RPMI8226 (cell line): ENCODE data around the gene PLCL1.

Experiments
- DNase-seq: peaks from one replicate; pipeline ENCODE4 v3.0.0-alpha.2; 2015

PLCL1 gene

GRCh38 chr2:197964720-197965119, 160.3 kb downstream of the PLCL1 start:
- no peak for DNase-seq

DNA sequence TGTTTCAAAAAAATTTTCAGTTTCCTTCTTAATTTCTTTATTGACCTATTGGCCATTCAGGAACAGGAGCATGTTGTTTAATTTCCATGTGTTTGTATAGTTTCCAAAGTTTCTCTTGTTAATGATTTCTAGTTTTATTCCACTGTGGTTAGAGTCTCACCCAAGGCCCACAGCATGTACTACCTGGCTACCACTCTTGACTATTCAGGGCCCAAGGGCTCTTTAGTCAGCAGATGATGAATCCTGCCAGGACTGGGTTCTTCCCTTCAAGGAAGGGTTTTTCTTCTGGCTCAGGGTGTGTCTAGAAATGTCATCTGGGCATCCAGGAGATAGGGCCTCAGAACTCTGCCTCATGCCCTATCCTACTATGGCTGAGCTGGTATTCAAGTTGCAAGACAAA, 161.4 kb downstream of the PLCL1 start:
- no peak for DNase-seq

- no peak for DNase-seq
Measured at GRCh38 chr2:197969391-197969893, 165.0 kb downstream of the PLCL1 start.

DNA sequence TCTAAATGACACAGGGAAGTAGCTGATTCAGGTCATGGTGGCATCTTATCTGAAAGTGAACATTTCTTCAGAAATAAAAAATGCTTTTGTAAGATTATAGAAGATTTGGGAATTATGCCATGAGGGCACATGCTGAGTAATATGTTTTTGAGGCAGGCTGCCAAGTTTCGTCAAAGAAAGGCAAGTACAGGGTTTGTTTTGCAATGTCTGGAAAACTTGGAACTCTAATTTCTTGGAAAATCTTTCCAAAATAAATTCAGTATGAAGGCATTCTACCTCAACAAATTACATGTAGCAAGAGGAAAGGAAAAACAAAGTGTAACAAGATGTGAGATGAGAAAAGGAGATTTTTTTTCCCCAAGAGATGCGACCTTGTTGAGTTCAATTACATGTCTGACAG, 167.7 kb downstream of the PLCL1 start:
- peak; percentile 54 for DNase-seq

DNA sequence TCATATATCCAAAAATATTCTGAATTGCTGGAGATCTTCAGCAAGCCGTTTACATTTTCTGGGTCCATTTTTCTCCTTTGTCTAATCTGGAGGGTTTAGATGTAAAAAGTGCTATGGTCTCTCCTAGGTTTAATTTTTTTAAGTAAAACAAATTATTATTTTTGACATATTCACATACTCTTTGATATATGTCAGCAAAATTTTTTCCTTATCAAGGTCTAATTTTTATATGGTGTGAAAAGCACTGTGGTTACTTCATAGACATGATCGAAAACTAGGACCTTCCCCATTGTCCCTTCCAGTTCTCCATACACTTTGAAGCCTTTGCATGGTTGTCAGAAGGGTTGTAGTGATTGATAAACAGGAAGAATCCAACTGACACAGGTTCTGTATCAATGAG, 168.2 kb downstream of the PLCL1 start:
- no peak for DNase-seq

GRCh38 chr2:197973772-197974171, 169.4 kb downstream of the PLCL1 start:
- DNase-seq = no peak

DNA sequence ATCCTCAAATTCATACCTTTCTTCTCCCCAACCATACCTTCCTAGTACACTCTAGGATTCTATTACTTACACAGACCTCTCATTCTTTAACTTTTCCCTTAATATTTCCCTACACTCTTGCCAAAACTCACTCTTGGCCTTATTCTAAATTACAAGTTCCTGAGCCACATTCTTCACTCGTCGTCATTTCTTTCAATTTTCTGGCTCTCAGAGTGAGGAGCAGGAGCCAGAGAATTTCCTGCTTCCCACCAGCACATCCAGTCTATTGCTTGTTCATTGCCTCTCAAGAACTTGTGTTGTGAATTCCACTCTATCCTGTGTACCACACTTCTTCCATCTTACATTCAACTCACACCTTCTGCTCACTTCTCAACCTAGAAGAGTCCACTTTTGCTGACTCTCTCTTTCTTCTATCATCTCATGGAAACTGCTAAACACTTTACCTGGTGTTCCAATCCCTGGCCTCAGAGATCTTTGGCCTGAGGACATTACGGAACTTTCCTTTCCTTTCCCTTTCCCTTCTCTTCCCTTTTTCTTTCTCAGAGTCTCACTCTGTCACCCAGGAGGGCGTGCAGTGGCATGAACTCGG, 171.6 kb downstream of the PLCL1 start:
- DNase-seq = no peak

DNA sequence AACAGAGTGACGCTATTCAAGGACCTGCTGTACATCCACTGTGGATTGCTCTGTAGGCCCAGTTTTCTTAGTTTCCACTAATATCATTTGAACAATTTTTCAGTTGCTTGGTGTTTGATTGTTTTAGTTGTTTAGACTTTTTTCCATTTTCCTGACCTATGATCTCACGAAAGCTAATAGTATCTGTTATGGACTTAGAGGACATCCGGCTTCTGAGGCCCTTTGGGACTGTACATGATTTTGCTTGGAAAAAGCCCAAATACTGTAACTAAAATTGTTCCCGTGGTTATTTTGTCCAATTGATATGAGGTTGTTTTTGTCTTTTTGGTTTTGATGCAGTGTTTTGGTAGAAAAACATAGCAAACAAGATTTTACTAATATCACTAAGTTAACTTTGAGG, 174.6 kb downstream of the PLCL1 start:
- DNase-seq = no peak

DNA sequence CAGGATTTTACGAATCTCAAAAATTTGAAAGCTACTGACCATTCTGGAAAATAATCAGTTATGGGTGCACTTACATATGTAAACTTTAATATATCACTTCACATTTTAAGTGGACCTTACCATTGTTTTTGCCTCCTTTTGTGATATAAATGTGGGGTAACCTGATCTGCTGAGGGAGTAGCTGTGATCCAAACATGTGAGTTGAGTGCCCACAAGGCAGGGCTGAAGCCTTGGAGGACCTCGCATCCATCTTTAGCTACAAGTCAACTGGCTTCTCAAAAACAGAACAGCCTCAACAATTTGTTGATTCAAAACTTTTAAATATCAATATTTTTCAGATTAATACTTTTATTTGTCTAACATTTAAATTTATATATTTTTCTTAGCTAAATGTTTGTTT, 178.2 kb downstream of the PLCL1 start:
- DNase-seq = no peak

DNA sequence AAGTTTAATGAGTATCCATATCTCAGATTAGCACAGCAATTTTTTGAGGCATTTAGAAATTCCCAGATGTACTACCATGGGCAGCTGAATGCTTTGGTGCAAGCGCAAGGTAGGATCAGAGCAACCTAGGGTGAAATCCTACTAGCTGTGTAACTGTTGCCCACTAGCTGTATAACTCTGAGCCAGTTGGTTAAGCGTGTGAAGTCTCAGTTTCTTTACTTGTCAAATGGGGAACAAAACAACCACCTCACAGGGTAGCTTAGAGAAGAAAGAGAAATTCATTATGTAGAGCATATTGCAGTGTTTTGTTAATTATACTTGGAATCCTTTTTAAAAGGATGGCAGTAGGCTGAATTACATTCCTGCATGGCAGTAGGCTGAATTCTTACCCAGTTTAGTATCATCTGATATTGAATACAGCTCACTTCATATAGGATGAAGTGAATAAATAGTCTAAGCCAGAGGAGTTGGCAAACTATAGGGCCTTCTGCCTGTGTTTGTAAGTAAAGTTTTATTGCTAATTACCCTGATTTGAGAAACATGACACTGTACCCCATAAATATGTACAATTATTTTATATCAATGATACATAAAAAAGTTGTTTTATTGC, 180.7 kb downstream of the PLCL1 start:
- no peak for DNase-seq

DNA sequence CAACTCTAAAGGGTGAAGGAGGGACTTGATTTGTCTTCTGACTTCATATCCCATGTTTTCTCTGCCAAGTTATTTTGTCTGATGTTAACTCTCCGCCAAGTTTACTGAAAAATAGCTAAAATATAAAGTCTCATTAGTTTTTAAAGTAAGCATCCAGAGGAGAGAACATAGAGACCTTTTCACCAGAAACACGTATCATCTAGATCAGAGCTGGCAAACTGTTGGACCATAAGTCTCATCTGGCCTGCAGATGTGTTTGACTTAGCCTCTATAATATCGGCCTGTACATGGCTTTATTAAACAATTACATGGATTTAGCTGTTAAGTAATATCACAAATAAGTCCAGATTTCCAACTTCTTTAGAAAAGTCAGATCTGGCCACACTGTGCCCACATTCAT, 182.6 kb downstream of the PLCL1 start:
- no peak for DNase-seq

- DNase-seq = no peak
Measured at GRCh38 chr2:197990356-197990755, 186.0 kb downstream of the PLCL1 start.

- DNase-seq = no peak
Measured at GRCh38 chr2:197992482-197993133, 188.2 kb downstream of the PLCL1 start.

DNA sequence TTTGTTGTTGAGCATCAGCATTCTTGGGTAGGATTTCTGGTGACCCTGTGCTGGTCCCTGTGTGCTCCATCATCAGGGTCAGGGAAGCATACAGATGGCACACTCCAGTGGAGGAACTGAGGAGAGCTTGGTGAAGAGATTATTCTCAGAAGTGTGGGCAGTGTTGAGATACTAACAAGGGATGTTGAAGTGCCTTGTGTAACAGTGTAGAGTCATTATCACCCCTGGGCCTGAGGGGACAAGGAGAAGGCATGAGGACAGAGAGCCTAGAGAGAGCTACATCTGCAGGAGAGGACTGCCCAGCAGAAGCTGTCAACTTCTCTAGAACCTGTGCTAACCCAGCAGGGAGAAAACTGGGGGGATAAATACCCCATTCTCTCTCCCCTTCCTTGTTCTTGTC, 189.0 kb downstream of the PLCL1 start:
- DNase-seq = no peak

DNA sequence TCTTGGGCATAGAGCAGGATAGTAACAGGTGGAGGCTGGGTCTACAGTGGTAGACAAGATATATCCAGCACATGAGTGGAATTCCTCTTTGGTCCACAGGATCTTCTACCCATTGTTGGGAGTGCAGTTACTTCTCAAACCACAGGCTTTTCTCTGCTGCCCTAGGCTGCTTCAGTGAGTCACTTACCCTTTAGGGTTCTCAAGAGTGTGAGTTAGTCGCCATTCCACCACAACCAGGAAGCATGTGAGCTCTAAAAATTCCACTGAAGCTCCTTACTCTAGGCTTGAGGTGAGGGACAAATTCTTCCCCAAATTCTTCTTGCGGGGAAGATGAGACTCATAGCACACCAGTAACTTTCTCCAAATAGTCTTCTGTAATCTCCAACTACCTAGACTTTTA, 189.4 kb downstream of the PLCL1 start:
- no peak for DNase-seq

DNA sequence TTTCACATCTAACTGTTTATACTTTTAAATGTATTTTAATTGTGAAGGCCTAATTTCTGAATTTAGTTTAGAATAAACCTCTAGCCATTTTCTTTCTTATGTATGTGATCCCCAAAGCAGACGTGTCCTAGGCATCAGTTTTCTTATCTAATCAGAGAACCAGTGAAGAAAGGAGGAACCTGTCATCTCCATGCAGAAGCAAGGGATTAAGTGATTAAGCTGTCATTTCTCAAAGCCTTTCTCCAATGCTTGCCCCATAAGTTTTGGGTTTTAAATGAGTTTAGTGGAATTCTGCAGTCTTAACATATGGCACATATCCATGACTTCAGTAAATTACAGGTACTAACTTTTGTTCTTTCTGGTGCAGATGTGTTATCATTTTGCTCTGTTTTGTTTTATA, 190.4 kb downstream of the PLCL1 start:
- no peak for DNase-seq

- no peak for DNase-seq
Measured at GRCh38 chr2:197996583-197996982, 192.2 kb downstream of the PLCL1 start.

- no peak for DNase-seq
Measured at GRCh38 chr2:197997083-197997541, 192.7 kb downstream of the PLCL1 start.

- DNase-seq = no peak
Measured at GRCh38 chr2:197998702-197999101, 194.3 kb downstream of the PLCL1 start.

DNA sequence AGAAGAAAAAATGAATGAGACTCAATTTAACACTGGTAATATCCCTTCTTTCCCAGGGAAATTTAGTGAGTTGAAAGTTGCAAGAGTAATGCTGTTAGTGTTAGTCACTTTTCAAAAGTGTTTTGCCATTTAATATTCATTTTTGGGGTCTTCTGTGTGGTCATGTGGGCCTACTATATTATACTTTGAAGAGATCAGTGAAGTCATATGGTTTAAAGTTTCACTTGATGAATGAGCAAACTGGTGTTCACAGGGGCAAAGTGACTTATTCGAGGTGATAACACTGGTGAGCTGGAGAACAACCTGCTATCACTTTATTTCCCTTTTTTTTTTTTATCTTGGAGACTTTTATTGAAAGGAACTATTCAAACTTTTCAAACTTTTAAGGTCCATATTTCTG, 196.0 kb downstream of the PLCL1 start:
- no peak for DNase-seq

DNA sequence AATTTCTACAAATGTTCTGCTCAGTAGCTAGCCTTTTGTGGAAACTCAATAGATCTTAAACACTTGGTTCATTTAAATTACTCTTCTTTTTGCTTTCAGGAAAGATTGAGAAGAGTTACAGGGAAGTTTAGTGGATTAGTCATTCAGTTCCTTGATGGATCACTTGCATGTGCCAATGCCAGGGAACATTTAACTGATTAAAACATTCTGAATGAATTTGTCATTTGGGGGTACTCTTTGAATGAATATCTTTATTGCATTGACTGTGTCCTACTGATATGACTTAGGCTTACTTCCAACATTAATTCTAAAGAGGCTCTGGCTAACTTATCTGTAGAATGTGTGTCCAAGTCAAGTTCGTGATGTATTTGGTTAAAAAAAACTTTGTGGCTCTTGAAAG, 199.8 kb downstream of the PLCL1 start:
- DNase-seq = no peak

DNA sequence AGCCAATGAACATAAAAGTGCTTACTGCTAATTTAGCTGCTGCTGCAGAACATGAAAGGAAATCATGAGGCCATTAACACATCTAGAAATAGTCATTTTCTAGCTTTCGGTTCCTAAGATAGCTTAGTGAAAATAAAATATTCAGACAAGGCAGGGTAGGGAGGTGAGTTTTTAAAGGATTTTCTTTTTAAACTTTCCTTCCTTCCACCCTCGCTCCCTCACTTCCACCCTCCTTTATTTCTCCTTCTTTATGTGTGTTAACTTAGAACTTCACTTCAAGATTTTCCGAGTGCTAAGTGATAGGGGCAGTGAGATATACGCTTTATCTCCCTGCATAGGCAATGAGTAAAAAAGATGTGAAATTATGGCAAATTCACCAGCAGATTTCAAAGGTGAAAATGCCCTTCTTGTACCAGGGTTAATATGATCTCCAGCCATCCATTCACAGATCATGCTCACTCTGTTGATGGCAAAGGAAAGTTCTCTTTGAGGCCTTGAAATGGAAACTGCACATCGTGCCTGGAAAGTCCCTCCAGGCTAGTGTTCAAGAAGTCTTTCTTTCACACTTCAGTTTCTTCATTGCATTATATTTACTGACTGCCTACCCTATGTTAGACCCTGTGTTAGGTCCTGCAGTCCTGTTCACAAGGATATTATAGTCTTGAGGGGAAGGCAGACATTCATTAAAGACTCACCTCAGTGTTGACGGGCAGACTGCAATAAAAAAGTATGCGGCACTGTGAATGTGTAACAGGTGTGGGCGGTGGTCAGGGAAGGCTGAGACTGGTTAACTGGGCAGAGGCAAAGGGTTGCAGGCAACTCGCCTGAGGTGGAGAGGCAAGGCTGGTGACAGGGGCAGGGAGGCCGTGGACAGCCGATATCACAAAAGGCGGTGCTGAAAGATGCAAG, 200.8 kb downstream of the PLCL1 start:
- DNase-seq = peak; percentile 76

- peak; percentile 32 for DNase-seq
Measured at GRCh38 chr2:198006733-198007132, 202.3 kb downstream of the PLCL1 start.
